Measurements from ENCODE around the gene PGD.

PGD gene

GRCh38 chr1:10467078-10467477 lies 68.2 kb downstream of the PGD start:
- H3K4me1 Mint-ChIP-seq (ENCODE audit: low read depth), result peaks cover 10% of the 10 kb centered on the region
- no peak overlapping the region for H3K4me3 Mint-ChIP-seq
- H3K27ac Mint-ChIP-seq, result peak overlapping the region; percentile 71
- H3K9me3 Mint-ChIP-seq, result no peaks in the 10 kb centered on the region
- peaks cover 83% of the 10 kb centered on the region for H3K36me3 Mint-ChIP-seq (ENCODE audit: low read depth)
- H3K27me3 Mint-ChIP-seq, result no peaks in the 10 kb centered on the region
- no peak for DNase-seq

- peaks cover 29% of the 10 kb centered on the region for H3K4me1 Mint-ChIP-seq (ENCODE audit: low read depth)
- H3K27me3 Mint-ChIP-seq, result no peaks in the 10 kb centered on the region
- peaks cover 63% of the 10 kb centered on the region for H3K36me3 Mint-ChIP-seq (ENCODE audit: low read depth)
- H3K4me3 Mint-ChIP-seq, result no peak overlapping the region
- no peaks in the 10 kb centered on the region for H3K9me3 Mint-ChIP-seq
- no peak for DNase-seq
- no peak overlapping the region for H3K27ac Mint-ChIP-seq
These were observed 71.2 kb downstream of the PGD start for GRCh38 chr1:10470043-10470442.
